ENCODE measurements around the gene DNLZ.

DNLZ gene

DNA sequence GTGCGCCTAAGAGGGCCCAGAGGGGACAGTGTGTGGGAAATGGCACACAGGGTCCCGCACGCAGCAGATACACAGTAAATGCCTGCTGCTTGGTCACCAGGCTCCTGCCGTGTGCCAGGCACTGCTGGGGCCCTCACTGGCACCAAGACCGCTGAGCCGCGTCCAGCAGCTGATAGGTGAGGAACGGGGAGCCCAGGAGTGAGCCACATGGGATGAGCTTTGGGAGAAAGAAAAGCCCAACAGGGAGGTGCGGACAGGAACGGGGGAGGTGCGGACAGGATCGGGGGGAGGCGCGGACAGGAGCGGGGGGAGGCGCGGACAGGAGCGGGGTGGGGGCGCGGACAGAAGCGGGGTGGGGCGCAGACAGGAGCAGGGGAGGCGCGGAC lies 19.7 kb downstream of the DNLZ start:
- DNase-seq (ENCODE audit: low read depth, low spot score): no peak

GRCh38 chr9:136343121-136343883 lies 20.2 kb downstream of the DNLZ start:
- DNase-seq (ENCODE audit: low read depth, low spot score): no peak

- no peak for DNase-seq (ENCODE audit: low read depth, low spot score)
Observed at GRCh38 chr9:136342181-136343120, 21.1 kb downstream of the DNLZ start.

DNA sequence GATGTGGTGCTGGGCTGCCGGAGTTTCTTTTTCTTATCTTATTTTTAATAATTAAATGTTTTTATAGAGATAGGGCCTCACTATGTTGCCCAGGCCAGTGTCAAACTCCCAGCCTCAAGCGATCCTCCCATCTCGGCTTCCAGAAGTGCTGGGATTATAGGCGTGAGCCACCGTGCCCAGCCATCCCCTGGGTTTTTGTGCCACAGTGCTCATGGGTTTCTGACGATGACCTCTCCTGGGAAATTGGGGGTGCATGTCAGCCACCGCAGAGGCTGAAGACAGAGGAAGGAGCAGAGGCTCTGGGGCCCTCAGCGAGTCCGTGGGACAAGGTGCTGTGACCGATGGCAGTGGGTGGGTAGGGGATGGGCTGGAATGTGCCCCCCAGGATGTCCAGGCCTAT lies 21.8 kb downstream of the DNLZ start:
- DNase-seq (ENCODE audit: low read depth, low spot score): no peak

- DNase-seq (ENCODE audit: low read depth, low spot score): no peak
Observed at GRCh38 chr9:136341042-136341655, 22.4 kb downstream of the DNLZ start.

- no peak for DNase-seq (ENCODE audit: low read depth, low spot score)
Observed at GRCh38 chr9:136340356-136341041, 23.0 kb downstream of the DNLZ start.

GRCh38 chr9:136339958-136340310 lies 23.6 kb downstream of the DNLZ start:
- DNase-seq (ENCODE audit: low read depth, low spot score): no peak

DNA sequence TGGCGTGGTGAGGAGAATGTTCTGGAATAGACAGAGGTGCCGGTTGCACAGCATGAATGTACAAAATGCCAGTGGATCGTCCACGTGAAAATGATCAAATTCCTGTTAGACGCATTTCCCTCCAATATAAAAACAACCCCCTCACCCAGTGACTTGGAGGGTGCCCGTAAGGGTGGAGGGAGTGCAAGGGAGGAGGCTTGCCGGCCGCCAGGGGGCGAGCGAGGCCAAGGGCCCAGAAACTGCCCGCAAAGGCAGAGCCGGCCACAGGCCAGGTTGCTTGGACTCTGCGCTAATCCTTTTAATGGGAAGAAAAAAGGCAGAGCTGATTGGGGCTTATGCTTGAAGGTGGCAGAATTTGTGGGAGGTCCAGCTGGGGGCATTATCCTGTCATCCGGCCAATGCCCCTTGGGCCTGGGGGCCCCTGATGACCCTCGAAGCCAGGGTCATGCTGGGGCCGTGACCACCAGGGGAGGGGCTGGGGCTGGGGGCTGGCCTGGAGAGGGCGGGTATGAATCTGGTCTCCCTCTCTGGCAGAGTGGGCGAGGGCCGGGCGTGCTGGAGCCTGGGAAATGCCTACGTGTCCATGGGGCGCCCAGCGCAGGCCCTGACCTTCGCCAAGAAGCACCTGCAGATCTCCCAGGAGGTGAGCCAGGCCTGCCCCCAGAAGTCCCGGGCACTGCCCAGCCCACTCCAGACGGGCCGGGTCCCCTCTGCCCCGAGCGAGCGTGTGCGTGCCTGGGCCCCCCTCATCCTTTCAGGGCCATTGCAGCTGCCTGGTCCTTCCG lies 24.2 kb downstream of the DNLZ start:
- no peak for DNase-seq (ENCODE audit: low read depth, low spot score)

- DNase-seq (ENCODE audit: low read depth, low spot score): no peak
Observed at GRCh38 chr9:136338511-136338910, 25.0 kb downstream of the DNLZ start.

DNA sequence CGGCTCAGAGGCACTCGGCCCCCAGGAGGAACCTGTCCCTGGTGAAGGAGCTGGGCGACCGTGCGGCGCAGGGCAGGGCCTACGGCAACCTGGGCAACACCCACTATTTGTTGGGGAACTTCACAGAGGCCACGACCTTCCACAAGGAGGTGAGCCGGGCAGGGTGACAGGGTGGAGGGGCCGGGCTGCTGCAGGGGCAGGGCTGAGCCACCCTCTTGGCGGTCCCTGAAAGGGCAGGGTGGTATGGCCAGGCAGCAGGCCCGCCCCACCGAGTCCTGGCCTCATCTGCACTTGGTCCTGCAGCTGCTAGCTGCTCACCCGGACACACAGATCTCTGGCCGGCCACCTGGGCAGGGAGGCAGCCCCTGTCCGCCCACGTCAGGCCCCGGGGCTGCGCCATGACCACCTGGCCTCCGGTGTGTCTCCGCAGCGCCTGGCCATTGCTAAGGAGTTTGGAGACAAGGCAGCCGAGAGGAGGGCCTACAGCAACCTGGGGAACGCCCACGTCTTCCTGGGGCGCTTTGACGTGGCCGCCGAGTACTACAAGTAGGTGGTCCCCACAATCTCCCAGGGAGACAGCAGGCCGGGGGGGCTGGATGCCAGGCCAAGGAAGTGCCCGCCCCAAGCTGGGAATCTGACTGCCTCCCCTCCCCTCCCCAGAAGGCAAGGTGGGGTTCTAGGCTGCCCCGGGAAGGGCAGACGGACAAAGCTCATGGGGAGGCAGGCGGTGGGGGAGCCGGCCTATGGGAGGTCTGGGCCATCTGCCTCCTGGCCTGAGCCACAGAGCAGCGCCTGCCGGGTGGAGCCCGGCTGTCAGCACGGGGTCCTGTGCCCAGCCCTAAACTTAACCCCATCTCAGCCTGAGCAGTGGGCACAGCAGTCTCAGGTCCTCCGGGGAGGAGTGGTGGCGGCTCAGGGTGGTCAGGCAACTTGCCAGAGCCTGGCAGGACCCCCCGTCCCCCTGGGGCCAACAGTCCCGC lies 25.8 kb downstream of the DNLZ start:
- DNase-seq (ENCODE audit: low read depth, low spot score): no peak

- DNase-seq (ENCODE audit: low read depth, low spot score): no peak
Observed at GRCh38 chr9:136336881-136337280, 26.7 kb downstream of the DNLZ start.

DNA sequence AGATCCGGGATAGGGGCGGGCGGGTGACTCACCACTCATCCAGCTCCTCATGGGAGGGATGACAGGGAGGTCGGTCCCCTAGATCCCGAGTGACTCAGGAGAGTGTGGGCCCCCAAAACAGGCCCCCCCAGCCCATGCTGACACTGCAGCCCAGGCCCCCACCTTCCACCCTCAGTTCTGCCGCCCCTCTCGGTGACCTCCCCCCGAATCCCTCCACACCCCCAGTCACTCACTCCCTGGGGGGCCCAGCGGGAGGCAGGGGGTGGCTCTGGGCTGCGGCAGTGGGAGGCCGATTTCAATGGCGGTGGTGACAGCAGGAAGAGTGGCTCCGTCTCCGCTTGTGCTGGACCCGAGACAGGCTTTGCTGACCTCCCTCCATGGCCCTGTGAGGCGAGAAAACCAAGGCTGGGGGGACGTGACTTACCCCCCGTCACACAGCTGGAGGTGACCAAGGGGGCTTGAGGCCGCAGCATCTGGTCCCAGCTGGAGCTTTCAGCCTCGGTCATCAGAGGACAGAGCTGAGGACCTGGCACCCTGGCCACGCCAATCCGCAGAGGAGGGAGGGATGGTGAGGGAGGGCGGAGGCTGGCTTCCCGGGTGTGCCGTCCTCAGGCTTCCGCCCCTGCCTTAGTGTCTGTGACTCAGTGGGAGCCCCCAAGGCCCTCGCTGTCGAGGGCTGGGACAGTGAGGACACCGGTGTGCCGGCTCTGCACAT lies 27.2 kb downstream of the DNLZ start:
- no peak for DNase-seq (ENCODE audit: low read depth, low spot score)

GRCh38 chr9:136335296-136336155 lies 28.0 kb downstream of the DNLZ start:
- DNase-seq (ENCODE audit: low read depth, low spot score): no peak

GRCh38 chr9:136334541-136334940 lies 29.0 kb downstream of the DNLZ start:
- DNase-seq (ENCODE audit: low read depth, low spot score): no peak

GRCh38 chr9:136333486-136333885 lies 30.1 kb downstream of the DNLZ start:
- no peak for DNase-seq (ENCODE audit: low read depth, low spot score)

DNA sequence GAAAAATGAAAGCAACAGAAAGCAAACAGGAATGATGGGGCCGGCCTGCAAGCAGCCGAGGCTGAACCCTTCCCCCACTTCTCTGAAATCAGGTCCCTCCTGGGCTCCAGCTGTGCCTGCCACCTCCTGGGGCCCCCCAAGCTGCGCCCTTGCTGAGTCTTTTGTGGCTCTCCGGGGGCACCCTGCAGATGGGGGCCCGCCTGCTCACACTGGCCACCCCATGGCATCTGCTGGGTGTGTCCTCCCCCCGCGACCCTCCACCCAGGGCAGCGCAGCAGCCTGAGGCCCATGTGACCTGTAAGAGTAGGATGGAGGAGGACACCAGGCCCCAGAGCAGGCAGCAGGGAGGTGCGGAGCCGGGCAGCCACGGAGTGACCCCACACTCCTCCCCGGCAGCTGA lies 30.5 kb downstream of the DNLZ start:
- no peak for DNase-seq (ENCODE audit: low read depth, low spot score)

DNA sequence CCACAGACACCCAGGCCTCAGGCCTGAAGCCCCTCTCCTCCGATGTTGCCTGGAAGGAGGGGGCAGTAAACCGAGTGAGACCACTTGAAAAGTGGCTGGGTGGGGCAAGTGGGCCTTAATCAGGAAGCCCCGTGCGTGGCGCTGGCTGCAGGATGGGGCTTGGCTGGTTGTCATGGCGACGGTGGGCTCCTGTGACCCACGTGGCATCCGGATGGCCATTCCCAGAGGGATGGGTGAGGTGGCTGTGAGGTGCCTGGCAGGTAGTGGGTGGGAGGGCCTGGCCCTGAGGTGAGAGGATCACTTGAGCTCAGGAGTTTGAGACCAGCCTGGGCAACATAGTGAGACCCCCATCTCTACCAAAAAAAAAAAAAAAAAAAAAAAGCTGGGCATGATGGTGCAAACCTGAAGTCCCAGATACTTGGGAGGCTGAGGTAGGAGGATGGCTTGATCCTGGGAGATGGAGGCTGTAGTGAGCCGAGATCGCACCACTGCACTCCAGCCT lies 31.0 kb downstream of the DNLZ start:
- no peak for DNase-seq (ENCODE audit: low read depth, low spot score)
